ENCODE results near the gene ACTL6B.
"Not testable (repeated sequence)": the region's sequence is repeated elsewhere in the genome, so short reads cannot be mapped to it uniquely, and the experiment has no call there.

The ACTL6B gene

DNA sequence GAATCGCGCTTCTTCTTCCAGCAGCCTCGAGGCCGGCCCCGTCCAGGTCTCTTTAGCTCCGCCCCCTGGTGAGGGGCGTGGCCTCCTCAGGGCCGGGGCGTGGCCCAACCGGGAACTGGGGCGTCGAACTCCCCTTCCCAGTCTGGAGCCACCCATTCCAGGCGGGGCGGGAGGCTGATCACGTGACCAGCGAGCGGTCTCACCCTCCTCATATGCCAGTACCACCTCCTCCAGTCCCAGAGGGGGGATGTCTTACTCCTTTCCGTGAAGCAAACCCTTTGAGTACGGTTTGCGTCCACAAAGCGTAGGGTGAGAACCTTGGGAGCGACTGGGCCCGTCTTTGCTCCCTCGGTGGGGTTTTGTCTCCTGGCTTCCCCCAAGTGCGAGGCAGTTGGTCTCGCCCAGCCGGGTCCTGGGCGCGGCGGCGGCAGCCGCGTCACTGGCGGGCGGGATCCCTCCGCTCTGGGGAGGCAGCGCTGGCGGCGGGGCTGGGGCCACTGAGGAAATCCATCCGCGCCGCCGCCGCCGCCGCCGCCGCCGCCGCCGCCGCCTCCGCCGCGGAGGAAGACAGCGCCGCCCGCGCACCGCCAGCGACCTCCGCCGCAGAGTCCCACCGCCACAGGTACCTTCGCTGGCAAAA is 17.2 kb upstream of the ACTL6B start, which contains the start of gene GNB2:
Gene GNB2, plus strand, starts transcription at position 439 of the 640 bp plus-strand sequence. CDS start 2,526 bp downstream, outside the sequence.
- Mint-ChIP-seq H3K4me3 (peak within 1 kb of the TSS; percentile 98), H3K36me3 (ENCODE audit: insufficient read depth) (peaks cover 38% of the 10 kb centered on the region), H3K27ac (ENCODE audit: low read depth) (peak within 1 kb of the TSS; percentile 95), H3K27me3 (no peaks in the 10 kb centered on the region), H3K9me3 (no peaks in the 10 kb centered on the region), H3K4me1 (peaks cover 12% of the 10 kb centered on the region)
- ATAC-seq (replicated peaks; ENCODE audit: extremely low read depth, poor library complexity, severe bottlenecking) (peak; percentile 57), DNase-seq (ENCODE audit: low spot score in 2 of 2) (peak; percentile 94 to 95)

DNA sequence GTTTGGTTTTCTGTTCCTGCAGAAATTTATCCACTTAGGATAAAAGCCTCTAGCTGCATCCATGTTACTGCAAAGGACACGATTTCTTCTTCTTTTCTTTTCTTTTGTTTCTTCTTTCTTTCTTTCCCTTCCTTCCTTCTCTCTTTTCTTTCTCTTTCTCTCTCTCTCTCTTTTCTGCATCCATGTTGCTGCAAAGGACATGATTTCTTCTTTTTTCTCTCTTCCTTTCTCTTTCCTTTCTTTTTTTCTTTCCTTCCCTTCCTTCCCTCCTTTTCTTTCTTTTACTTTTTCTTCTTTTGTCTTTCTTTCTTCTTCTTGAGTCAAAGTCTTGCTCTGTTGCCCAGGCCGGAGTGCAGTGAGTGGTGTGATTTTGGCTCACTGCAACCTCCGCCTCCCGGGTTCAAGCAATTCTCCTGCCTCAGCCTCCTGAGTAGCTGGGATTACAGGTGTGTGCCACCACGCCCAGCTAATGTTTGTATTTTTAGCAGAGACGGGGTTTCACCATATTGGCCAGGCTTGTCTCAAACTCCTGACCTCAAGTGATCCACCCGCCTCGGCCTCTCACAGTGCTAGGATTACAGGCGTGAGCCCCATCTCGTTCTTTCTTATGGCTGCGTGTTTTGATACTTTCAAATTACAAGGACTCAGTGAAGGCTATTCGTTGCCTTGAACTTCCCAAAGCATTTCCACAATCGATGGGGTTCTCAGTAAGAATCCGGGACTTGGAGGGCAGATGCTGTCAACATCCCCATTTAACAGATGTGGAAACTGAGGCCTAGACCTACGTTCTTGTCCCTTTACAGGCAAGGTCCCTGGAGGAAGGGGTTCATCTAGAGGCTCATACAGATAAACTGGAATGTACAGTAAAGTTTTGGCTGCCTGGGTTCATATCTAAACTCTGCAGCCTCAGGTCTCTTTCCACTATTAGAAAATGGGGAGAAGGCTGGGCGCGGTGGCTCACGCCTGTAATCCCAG is 15.4 kb upstream of the ACTL6B start:
- no peak overlapping the region for H3K4me3 Mint-ChIP-seq
- no peaks in the 10 kb centered on the region for H3K9me3 Mint-ChIP-seq

DNA sequence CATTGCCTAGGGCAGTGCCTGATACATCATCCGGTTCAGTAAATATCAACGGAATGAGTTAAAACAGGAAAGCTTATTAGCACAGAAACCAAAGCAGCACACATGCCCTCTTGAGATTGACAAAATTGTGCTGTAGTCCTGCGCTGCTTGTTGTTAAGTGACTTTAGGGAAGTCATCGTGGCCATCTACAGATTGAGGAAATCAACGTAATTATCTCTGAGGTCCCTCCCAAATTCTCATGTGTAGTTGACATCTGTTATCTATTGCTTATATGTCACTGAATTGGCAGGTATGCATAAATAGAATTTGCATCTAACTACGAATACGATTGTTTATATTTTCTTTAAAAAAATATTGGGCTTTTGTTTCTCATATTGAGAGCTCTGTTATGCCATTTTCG is 13.8 kb upstream of the ACTL6B start:
- peaks cover 19% of the 10 kb centered on the region for H3K36me3 Mint-ChIP-seq (ENCODE audit: insufficient read depth)
- H3K4me3 Mint-ChIP-seq: no peak overlapping the region
- no peak overlapping the region for H3K27ac Mint-ChIP-seq (ENCODE audit: low read depth)
- no peak for ATAC-seq (replicated peaks; ENCODE audit: extremely low read depth, poor library complexity, severe bottlenecking)
- peaks cover 6% of the 10 kb centered on the region for H3K4me1 Mint-ChIP-seq
- no peaks in the 10 kb centered on the region for H3K9me3 Mint-ChIP-seq
- no peak for DNase-seq (ENCODE audit: low spot score in 2 of 2)
- H3K27me3 Mint-ChIP-seq: peaks cover 10% of the 10 kb centered on the region

More for the DNA sequence above, 15.4 kb upstream of the ACTL6B start:
- Mint-ChIP-seq H3K27me3 (peaks cover 10% of the 10 kb centered on the region), H3K4me1 (peaks cover 10% of the 10 kb centered on the region), H3K27ac (ENCODE audit: low read depth) (peak overlapping the region; percentile 13), H3K36me3 (ENCODE audit: insufficient read depth) (peaks cover 26% of the 10 kb centered on the region)
- ATAC-seq (replicated peaks; ENCODE audit: extremely low read depth, poor library complexity, severe bottlenecking): no peak
- no peak for DNase-seq (ENCODE audit: low spot score in 2 of 2)

DNA sequence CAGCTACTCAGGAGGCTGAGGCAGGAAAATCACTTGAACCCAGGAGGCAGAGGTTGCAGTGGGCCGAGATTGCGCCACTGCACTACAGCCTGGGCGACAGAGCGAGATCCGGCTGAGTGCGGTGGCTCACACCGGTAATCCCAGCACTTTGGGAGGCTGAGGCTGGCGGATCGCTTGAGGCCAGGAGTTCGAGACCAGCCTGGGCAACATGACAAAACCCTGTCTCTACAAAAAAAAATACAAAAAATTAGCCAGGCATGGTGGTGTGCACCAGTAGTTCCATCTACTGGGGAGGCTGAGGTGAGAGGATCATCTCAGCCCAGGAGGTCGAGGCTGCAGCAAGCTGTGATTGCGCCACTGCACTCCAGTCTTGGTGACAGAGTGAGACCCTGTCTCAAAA is 12.9 kb upstream of the ACTL6B start:
- not testable (repeated sequence) for ATAC-seq (replicated peaks; ENCODE audit: extremely low read depth, poor library complexity, severe bottlenecking); H3K27ac Mint-ChIP-seq (ENCODE audit: low read depth); H3K27me3 Mint-ChIP-seq; H3K9me3 Mint-ChIP-seq; H3K4me1 Mint-ChIP-seq; H3K4me3 Mint-ChIP-seq; DNase-seq (ENCODE audit: low spot score in 2 of 2)
- H3K36me3 Mint-ChIP-seq (ENCODE audit: insufficient read depth): peaks cover 12% of the 10 kb centered on the region

DNA sequence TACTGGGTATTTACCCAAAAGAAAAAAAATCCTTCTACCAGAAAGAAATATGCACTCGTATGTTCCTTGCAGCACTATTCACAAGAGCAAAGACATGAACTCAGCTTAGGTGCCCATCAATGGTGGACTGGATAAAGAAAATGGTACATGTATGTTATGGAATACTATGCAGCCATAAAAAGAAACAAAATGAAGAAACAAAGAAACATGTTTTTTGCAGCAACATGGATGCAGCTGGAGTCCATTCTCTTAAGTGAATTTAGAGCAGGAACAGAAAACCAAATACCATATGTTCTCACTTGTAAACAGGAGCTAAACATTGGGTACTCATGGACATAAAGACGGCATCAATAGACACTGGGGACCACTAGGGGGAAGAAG is 11.8 kb upstream of the ACTL6B start:
- H3K4me1 Mint-ChIP-seq: peaks cover 1% of the 10 kb centered on the region
- ATAC-seq (replicated peaks; ENCODE audit: extremely low read depth, poor library complexity, severe bottlenecking): no peak
- no peak for DNase-seq (ENCODE audit: low spot score in 2 of 2)
- peaks cover 6% of the 10 kb centered on the region for H3K36me3 Mint-ChIP-seq (ENCODE audit: insufficient read depth)
- peaks cover 10% of the 10 kb centered on the region for H3K27me3 Mint-ChIP-seq
- H3K4me3 Mint-ChIP-seq: no peak overlapping the region
- no peaks in the 10 kb centered on the region for H3K9me3 Mint-ChIP-seq
- H3K27ac Mint-ChIP-seq (ENCODE audit: low read depth): no peak overlapping the region

DNA sequence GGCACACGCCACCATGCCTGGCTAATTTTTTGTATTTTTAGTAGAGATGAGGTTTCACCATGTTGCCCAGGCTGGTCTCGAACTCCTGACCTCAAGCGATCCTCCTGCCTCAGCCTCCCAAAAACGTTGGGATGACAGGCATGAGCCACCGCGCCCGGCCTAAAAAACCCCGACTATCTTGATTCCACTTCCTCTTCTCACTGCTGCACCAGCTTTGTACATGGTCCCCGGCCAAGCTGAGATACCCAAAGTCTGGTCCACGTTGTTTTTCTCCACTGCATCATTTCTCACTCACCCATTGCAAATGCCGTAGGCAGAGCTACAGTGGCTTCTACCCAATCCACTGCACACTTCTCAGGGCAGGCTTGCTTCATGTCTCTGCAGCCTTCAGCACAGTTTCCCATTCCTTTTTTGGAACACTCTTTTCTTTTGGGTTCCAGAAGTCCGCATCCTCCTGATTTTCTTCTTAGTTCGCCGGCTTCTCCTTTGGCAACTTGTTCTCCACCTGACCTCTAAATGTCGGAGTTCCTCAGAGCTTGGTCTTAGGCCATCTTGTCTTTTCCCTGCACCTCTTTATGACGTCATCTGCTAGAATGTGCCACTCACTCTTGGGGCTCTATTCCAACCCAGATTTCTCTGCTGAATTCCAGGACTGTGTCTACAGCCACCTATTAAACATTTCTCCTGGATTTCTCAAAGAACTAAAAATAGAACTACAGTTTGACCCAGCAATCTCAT is 11.3 kb upstream of the ACTL6B start:
- DNase-seq (ENCODE audit: low spot score in 2 of 2) (no peak), ATAC-seq (replicated peaks; ENCODE audit: extremely low read depth, poor library complexity, severe bottlenecking) (no peak)
- peaks cover 2% of the 10 kb centered on the region for H3K36me3 Mint-ChIP-seq (ENCODE audit: insufficient read depth)
- H3K4me3 Mint-ChIP-seq: no peak overlapping the region
- H3K27me3 Mint-ChIP-seq: peaks cover 10% of the 10 kb centered on the region
- no peaks in the 10 kb centered on the region for H3K4me1 Mint-ChIP-seq
- no peak overlapping the region for H3K27ac Mint-ChIP-seq (ENCODE audit: low read depth)
- no peaks in the 10 kb centered on the region for H3K9me3 Mint-ChIP-seq

DNA sequence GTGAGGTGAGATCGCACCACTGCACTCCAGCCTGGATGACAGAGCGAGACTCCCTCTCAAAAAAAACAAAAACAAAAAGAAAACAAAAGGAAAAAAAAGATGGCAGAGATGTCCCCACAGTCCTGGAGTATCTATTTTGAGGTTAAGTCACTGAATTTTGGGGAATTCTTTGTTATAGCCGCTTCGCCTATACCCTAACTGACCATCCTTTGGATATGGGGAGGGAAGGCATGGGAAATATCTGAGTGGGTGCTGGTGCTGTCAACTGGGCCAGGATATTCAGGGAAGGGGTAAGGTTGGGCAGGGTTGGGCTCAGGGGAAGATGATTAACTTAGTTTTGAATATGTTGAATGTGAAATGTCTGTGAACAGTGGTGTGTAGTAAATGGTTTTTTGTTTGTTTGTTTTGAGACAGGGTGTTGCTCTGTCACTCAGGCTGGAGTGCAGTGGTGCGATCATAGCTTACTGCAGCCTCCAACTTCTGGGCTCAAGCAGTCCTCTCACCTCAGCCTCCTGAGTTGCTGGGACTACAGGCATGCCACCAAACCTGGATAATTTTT is 9.0 kb upstream of the ACTL6B start:
- Mint-ChIP-seq H3K4me1 (no peaks in the 10 kb centered on the region), H3K27me3 (peaks cover 10% of the 10 kb centered on the region), H3K9me3 (no peaks in the 10 kb centered on the region), H3K27ac (ENCODE audit: low read depth) (no peak overlapping the region), H3K36me3 (ENCODE audit: insufficient read depth) (peaks cover 1% of the 10 kb centered on the region), H3K4me3 (no peak overlapping the region)
- ATAC-seq (replicated peaks; ENCODE audit: extremely low read depth, poor library complexity, severe bottlenecking) (no peak), DNase-seq (ENCODE audit: low spot score in 2 of 2) (no peak)

DNA sequence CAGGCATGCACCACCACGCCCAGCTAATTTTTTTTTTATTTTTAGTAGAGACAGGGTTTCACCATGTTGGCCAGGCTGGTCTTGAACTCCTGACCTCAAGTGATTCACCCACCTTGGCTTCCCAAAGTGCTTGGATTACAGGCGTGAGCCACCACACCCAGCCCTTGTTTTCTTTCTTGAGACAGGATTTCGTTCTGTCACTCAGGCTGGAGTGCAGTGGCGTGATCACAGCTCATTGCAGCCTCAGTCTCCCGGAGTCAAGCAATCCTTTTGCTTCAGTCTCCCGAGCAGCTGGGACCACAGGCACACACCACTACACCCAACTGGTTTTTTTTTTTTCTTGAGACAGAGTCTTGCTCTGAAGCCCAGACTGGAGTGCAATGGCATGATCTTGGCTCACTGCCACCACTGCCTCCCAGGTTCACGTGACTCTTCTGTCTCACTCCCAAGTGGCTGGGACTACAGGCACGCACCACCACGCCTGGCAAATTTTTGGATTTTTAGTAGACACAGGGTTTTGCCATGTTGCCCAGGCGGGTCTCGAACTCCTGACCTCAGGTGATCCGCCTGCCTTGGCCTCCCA is 6.0 kb upstream of the ACTL6B start:
- not testable (repeated sequence) for H3K4me3 Mint-ChIP-seq; H3K4me1 Mint-ChIP-seq; H3K27ac Mint-ChIP-seq (ENCODE audit: low read depth); H3K36me3 Mint-ChIP-seq (ENCODE audit: insufficient read depth); ATAC-seq (replicated peaks; ENCODE audit: extremely low read depth, poor library complexity, severe bottlenecking); DNase-seq (ENCODE audit: low spot score in 2 of 2); H3K9me3 Mint-ChIP-seq
- H3K27me3 Mint-ChIP-seq: peaks cover 22% of the 10 kb centered on the region

DNA sequence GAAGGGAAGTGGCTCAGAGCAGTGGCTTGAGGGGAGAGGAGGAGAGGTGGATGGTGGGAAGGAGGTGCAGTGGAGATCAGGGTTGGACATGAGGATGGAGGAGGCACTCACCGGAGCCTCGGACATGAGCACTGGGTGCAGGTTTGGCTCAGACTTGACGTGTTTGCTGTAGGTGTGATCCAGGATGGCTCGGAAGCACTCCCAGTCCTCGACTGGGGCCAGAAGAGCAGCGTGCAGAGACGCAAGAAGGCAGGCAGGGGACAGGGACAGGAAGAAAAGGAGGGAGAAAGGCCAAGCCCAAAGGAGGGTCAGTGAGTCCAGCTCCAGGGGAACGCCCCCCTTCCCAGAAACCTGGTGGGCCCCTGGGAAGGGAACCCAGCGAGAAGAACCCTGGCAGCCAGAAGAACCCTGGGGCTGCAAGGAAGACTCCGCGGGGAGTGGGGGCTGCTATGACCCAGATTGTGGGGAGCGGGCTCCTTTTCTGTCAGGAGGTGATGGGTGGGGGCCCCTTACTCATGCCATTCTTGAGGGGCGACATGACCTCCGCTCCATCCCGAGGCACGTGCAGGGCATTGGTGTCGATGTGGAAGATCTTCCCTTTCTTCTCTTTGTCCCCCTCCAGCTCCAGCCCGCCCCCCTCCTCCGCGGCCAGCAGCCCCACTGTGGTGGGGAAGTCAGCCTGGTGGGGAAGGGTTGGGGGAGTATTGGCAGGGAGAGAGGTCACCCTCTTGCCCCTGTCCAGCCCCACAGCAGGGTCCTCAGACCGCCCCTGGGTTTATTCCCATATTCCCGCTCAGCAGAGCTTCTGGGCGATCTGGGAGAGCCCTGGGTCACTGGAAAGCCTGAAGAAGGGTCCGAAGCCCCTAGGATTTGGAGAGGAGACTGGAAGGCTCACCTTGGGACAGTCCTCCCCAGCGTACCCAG is 1.1 kb downstream of the ACTL6B start:
- no peaks in the 10 kb centered on the region for H3K9me3 Mint-ChIP-seq
- no peak for DNase-seq (ENCODE audit: low spot score in 2 of 2)
- no peaks in the 10 kb centered on the region for H3K4me1 Mint-ChIP-seq
- ATAC-seq (replicated peaks; ENCODE audit: extremely low read depth, poor library complexity, severe bottlenecking): no peak
- H3K27me3 Mint-ChIP-seq: peaks cover 56% of the 10 kb centered on the region
- H3K4me3 Mint-ChIP-seq: no peak overlapping the region
- no peaks in the 10 kb centered on the region for H3K36me3 Mint-ChIP-seq (ENCODE audit: insufficient read depth)
- no peak overlapping the region for H3K27ac Mint-ChIP-seq (ENCODE audit: low read depth)

DNA sequence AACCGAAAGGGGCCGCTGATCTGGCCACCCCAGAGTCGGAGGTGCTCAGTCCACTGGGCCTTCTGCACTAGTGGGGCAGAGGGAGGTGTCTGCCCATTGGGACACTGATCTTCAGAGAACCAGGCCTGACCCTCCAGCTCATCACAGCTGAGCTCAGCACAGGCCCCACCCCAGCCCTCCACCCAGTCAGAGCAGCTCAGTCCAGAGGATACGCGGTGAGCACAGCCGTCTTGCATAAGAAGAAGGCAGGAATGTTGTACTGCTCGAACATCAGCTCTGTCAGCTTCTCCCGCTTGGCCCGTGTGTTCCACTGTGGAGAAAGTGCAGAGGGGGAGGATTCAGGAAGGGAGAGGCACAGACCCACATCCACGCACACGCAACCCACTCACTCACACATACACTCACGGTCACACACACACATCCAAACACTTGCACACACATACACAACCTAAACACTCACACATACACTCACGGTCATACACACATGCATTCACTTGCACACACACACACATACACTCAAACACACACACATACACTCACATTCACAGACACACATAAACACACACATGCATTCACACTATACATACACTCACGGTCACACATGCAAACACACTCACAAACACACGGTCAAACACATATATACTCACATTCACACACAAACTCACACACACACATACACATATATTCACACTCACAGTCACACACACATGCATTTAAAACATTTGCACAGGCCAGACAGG is 6.3 kb downstream of the ACTL6B start:
- Mint-ChIP-seq H3K36me3 (ENCODE audit: insufficient read depth) (no peaks in the 10 kb centered on the region), H3K9me3 (no peaks in the 10 kb centered on the region), H3K27ac (ENCODE audit: low read depth) (no peak overlapping the region), H3K4me3 (no peak overlapping the region), H3K4me1 (no peaks in the 10 kb centered on the region), H3K27me3 (peaks cover 50% of the 10 kb centered on the region)
- no peak for ATAC-seq (replicated peaks; ENCODE audit: extremely low read depth, poor library complexity, severe bottlenecking)
- no peak for DNase-seq (ENCODE audit: low spot score in 2 of 2)

DNA sequence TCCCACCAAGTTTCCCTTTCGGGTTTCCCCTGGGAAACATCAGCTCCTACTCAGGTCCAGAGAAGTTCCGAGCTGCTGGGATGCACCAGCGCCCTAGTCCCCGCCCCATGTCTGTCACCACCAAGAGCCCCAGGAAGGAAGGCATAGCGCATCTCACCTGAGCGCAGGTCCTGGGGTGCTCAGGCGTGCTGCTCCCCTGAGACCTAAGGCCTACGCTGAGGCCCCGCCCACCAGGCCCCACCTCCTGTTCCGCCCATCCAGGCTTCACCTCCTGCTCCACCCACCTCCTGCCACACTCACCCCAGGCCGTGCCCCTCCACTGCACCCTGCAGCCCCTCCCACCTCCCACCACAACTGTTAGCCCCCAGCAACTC is 13.7 kb downstream of the ACTL6B start:
- Mint-ChIP-seq H3K4me1 (no peaks in the 10 kb centered on the region), H3K27me3 (peaks cover 18% of the 10 kb centered on the region), H3K9me3 (no peaks in the 10 kb centered on the region), H3K36me3 (ENCODE audit: insufficient read depth) (no peaks in the 10 kb centered on the region), H3K4me3 (no peak overlapping the region), H3K27ac (ENCODE audit: low read depth) (no peak overlapping the region)
- ATAC-seq (replicated peaks; ENCODE audit: extremely low read depth, poor library complexity, severe bottlenecking) (no peak), DNase-seq (ENCODE audit: low spot score in 2 of 2) (no peak)
